ENCODE data around the gene VOPP1. TPM values are rescaled to one million over a fixed set of nuclear protein-coding genes. Genes with fewer than 3 reads are reported as not detected.
A peak's percentile ranks its signal among the peaks of the same experiment; 100 is the strongest.

VOPP1 gene
- total and polyA plus RNA-seq, 12 donors, result 9.3 to 42.9 (median 22.8) TPM

GRCh38 chr7:55502858-55503440 is 69.4 kb downstream of the VOPP1 start:
- H3K36me3 ChIP-seq, result peaks cover 0 to 38% (median 0%) of the 10 kb centered on the region in 9 donors
- H3K4me1 ChIP-seq, result peaks cover 4 to 59% (median 32%) of the 10 kb centered on the region in 9 donors
- ATAC-seq (no peak), DNase-seq (no peak)
- TF ChIP-seq, protein P1, sequence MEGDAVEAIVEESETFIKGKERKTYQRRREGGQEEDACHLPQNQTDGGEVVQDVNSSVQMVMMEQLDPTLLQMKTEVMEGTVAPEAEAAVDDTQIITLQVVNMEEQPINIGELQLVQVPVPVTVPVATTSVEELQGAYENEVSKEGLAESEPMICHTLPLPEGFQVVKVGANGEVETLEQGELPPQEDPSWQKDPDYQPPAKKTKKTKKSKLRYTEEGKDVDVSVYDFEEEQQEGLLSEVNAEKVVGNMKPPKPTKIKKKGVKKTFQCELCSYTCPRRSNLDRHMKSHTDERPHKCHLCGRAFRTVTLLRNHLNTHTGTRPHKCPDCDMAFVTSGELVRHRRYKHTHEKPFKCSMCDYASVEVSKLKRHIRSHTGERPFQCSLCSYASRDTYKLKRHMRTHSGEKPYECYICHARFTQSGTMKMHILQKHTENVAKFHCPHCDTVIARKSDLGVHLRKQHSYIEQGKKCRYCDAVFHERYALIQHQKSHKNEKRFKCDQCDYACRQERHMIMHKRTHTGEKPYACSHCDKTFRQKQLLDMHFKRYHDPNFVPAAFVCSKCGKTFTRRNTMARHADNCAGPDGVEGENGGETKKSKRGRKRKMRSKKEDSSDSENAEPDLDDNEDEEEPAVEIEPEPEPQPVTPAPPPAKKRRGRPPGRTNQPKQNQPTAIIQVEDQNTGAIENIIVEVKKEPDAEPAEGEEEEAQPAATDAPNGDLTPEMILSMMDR (IDR thresholded peaks at IDR 0.05), result no peak
- no peaks in the 10 kb centered on the region for H3K27me3 ChIP-seq
- H3K27ac ChIP-seq, result no peak overlapping the region
- no peak overlapping the region for H3K4me3 ChIP-seq
- H3K9me3 ChIP-seq, result no peaks in the 10 kb centered on the region
- WGBS, 2 donors, result 43 to 64% methylated on average over 8 of the region's 8 CpGs
- intact Hi-C loops (cut with DNase I), result loop anchor here in 1 of 10 donors (10.0 kb wide), 1 partner anchor 68 kb away; no protein-coding TSS in a partner anchor

- Histone ChIP-seq H3K36me3 (peaks cover 0 to 44% (median 0%) of the 10 kb centered on the region in 9 donors), H3K27me3 (no peaks in the 10 kb centered on the region), H3K9me3 (no peaks in the 10 kb centered on the region), H3K27ac (no peak overlapping the region), H3K4me1 (peaks cover 4 to 59% (median 32%) of the 10 kb centered on the region in 9 donors), H3K4me3 (no peak overlapping the region)
- ATAC-seq, result no peak
- TF ChIP-seq, protein P1 (IDR thresholded peaks at IDR 0.05), result no peak
- DNase-seq, result no peak
- WGBS, 2 donors, result 68 to 75% methylated on average over 13 of the region's 13 CpGs
- intact Hi-C loops (cut with DNase I), result loop anchor here in 1 of 10 donors (10.0 kb wide), 1 partner anchor 67 kb away; no protein-coding TSS in a partner anchor
Measured at GRCh38 chr7:55502124-55502857, 70.0 kb downstream of the VOPP1 start.

DNA sequence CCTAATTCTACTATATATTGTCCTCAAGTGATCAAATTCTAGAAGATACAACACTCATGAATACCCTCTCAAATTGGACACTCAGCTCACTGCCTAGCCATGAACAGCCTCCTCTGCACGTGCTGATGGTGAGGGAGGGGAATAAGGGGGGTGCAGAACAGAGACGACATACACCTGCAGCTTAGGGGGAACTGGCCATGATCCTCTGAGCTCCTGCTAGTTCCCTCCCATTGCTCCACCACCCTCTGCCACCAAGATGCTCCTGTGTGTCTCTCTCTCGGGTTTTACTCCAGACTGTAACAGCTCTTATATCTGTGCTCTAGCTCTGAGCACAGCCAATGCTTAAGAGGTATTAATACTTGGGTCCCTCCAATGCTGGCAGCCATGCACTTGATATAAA is 70.7 kb downstream of the VOPP1 start:
- TF ChIP-seq, protein P1 (IDR thresholded peaks at IDR 0.05), result no peak
- H3K4me1 ChIP-seq, result peaks cover 4 to 59% (median 32%) of the 10 kb centered on the region in 9 donors
- no peak overlapping the region for H3K4me3 ChIP-seq
- peaks cover 0 to 51% (median 0%) of the 10 kb centered on the region in 9 donors for H3K36me3 ChIP-seq
- ATAC-seq (no peak), DNase-seq (no peak)
- no peak overlapping the region for H3K27ac ChIP-seq
- intact Hi-C loops (cut with DNase I), result loop anchor here in 1 of 10 donors (10.0 kb wide), 1 partner anchor 67 kb away; no protein-coding TSS in a partner anchor
- H3K9me3 ChIP-seq, result no peaks in the 10 kb centered on the region
- 59 to 67% methylated on average over 3 of the region's 3 CpGs for WGBS, 2 donors
- no peaks in the 10 kb centered on the region for H3K27me3 ChIP-seq

GRCh38 chr7:55500117-55500756 is 72.1 kb downstream of the VOPP1 start:
- Histone ChIP-seq H3K27ac (no peak overlapping the region), H3K9me3 (no peaks in the 10 kb centered on the region), H3K36me3 (peaks cover 0 to 65% (median 0%) of the 10 kb centered on the region in 9 donors), H3K4me1 (peaks cover 4 to 59% (median 32%) of the 10 kb centered on the region in 9 donors), H3K27me3 (no peaks in the 10 kb centered on the region), H3K4me3 (no peak overlapping the region)
- TF ChIP-seq, protein P1 (IDR thresholded peaks at IDR 0.05), result no peak
- intact Hi-C loops (cut with DNase I), result loop anchor here in 1 of 10 donors (10.0 kb wide), 1 partner anchor 65 kb away; no protein-coding TSS in a partner anchor
- peak; percentile 37 to 79 (median 60) for ATAC-seq
- WGBS, 2 donors, result 43 to 59% methylated on average over 7 of the region's 7 CpGs
- DNase-seq, result no peak
